ENCODE measurements around the gene LRRN4CL.

- TF ChIP-seq TAF1 (IDR thresholded peaks at IDR 0.05; ENCODE audit: low read depth) (no peak), YY1 (IDR thresholded peaks at IDR 0.05; ENCODE audit: low read depth) (no peak), CEBPB (IDR thresholded peaks at IDR 0.05) (no peak), EP300 (IDR thresholded peaks at IDR 0.05; ENCODE audit: borderline replicate concordance) (no peak), REST (IDR thresholded peaks at IDR 0.05; ENCODE audit: low read depth) (no peak), RAD21 (IDR thresholded peaks at IDR 0.05; ENCODE audit: low read depth) (no peak)
These were observed 12.6 kb downstream of the LRRN4CL start for GRCh38 chr11:62676698-62677097.
